Stomach (tissue), 9 donors: ENCODE data around the gene SRM. TPM values are rescaled to one million over a fixed set of nuclear protein-coding genes. Genes with fewer than 3 reads are reported as not detected.
A peak's percentile ranks its signal among the peaks of the same experiment; 100 is the strongest.

ENCODE experiments used
- DNase-seq, 2 donors: peaks; one replicate each; pipeline versions ENCODE4 v3.0.0 to v3.0.0-alpha.2; 2013 to 2019
- H3K27ac ChIP-seq, 5 donors: fragments of 200-600 bp in 4 of 5; sonication (generic) in 4 of 5; one replicate each; pipeline ENCODE4 v1.5.1; 2013 to 2019; ENCODE audit warnings: mild to moderate bottlenecking in 1 of 5, moderate library complexity in 1 of 5
- H3K27me3 ChIP-seq, 3 donors: fragments of 200-600 bp; sonication (generic); one replicate each; pipeline ENCODE4 v1.5.1; 2017 to 2019; ENCODE audit warnings: mixed run types in 1 of 3
- H3K36me3 ChIP-seq, 4 donors: fragments of 200-600 bp; sonication (generic); 1 replicate in 3 of 4; 2 replicates in 1 of 4; pipeline ENCODE4 v1.5.1; 2016 to 2019
- H3K4me1 ChIP-seq, 4 donors: fragments of 200-600 bp; sonication (generic); one replicate each; pipeline ENCODE4 v1.5.1; 2016 to 2019
- H3K4me3 ChIP-seq, 4 donors: fragments of 200-600 bp; sonication (generic) in 3 of 4; one replicate each; pipeline ENCODE4 v1.5.1; 2016 to 2019; ENCODE audit warnings: mild to moderate bottlenecking in 1 of 4
- H3K9me3 ChIP-seq, 4 donors: fragments of 200-600 bp; sonication (generic); one replicate each; pipeline ENCODE4 v1.5.1; 2016 to 2019
- CTCF ChIP-seq, 7 experiments: fragments of 450-650 bp in 4 of 7; fragments of 200-600 bp in 3 of 7; sonication (generic) in 3 of 7; IDR thresholded peaks; one replicate each; pipeline ENCODE4 v1.5.1; 2016 to 2019; ENCODE audit warnings: antibody characterized with exemption in 7 of 7, control low read depth in 2 of 7, mild to moderate bottlenecking in 1 of 7
- EP300 ChIP-seq: sonication (generic); formaldehyde crosslinking; IDR thresholded peaks from one replicate; pipeline ENCODE4 v1.6.1; 2017; ENCODE audit warnings: antibody characterized with exemption
- POLR2A ChIP-seq, 4 donors: fragments of 450-650 bp; IDR thresholded peaks; one replicate each; pipeline ENCODE4 v1.6.1; 2016; ENCODE audit warnings: antibody characterized with exemption in 4 of 4, control low read depth in 2 of 4, mild to moderate bottlenecking in 1 of 4, moderate library complexity in 1 of 4
- POLR2AphosphoS5 ChIP-seq, 3 donors: sonication (generic); formaldehyde crosslinking; IDR thresholded peaks; one replicate each; pipeline ENCODE4 v1.6.1; 2016; ENCODE audit warnings: antibody characterized with exemption in 3 of 3
- WGBS, 5 donors: extraction: QIAGEN DNeasy Blood & Tissue Kit in 3 of 5; methylation state at CpG; one replicate each; pipeline versions ENCODE4 v1.1.5 to v1.1.7; 2013 to 2018; 5-methylcytosine and 5-hydroxymethylcytosine counted together
- intact Hi-C: fragments of 100-400 bp; cut with DNase I; formaldehyde crosslinking; loops from one replicate; pipeline ENCODE4 v1.15.1; 2023; ENCODE audit warnings: low total_unique reads
- polyA plus RNA-seq, 3 donors: library from polyadenylated mRNA; stranded (reverse); fragments of 200-250 nt; gene quantifications; one replicate each; pipeline ENCODE4 v1.2.3, GENCODE V29; 2013
- total RNA-seq, 5 donors: library from RNA; depleted of rRNA; stranded (reverse); fragments of >200 nt; gene quantifications; one replicate each; pipeline versions ENCODE4 v1.1.0 to v1.2.3, GENCODE V29; 2014 to 2016
- donor health status: healthy with polysubstance abuse.
- donor health status: Bipolar disorder and iron deficiency.
- donor health status: healthy.

Gene SRM
- total and polyA plus RNA-seq, 8 donors: 9.0 to 149 (median 85.1) TPM

- Histone ChIP-seq H3K4me1 (peaks cover 11 to 32% (median 24%) of the 10 kb centered on the region in 4 donors), H3K4me3 (no peak overlapping the region), H3K36me3 (peaks cover 25 to 56% (median 53%) of the 10 kb centered on the region in 4 donors), H3K9me3 (no peaks in the 10 kb centered on the region), H3K27me3 (no peaks in the 10 kb centered on the region), H3K27ac (no peak overlapping the region)
- 41 to 65% (median 54%) methylated on average over 3 of the region's 3 CpGs for WGBS, 5 donors
- no peak for DNase-seq
- no peak for TF ChIP-seq EP300
- intact Hi-C loops: no loop called here
Measured at GRCh38 chr1:11062965-11063401, 3.2 kb upstream of the SRM start.

- no peak for DNase-seq
- whole genome bisulfite sequencing, 5 donors: 57 to 69% (median 61%) methylated on average over 4 to 5 of the region's 5 CpGs
- intact Hi-C loops: no loop called here
- TF ChIP-seq POLR2AphosphoS5 (IDR thresholded peaks at IDR 0.05) (no peak), EP300 (no peak), POLR2A (IDR thresholded peaks at IDR 0.05) (no peak), CTCF (IDR thresholded peaks at IDR 0.05) (no peak)
- H3K4me3 ChIP-seq: no peak overlapping the region
- no peaks in the 10 kb centered on the region for H3K27me3 ChIP-seq
- peaks cover 11 to 34% (median 24%) of the 10 kb centered on the region in 4 donors for H3K4me1 ChIP-seq
- H3K9me3 ChIP-seq: no peaks in the 10 kb centered on the region
- H3K27ac ChIP-seq: no peak overlapping the region
- H3K36me3 ChIP-seq: peaks cover 17 to 56% (median 52%) of the 10 kb centered on the region in 4 donors
Measured at GRCh38 chr1:11061652-11062365, 2.0 kb upstream of the SRM start.

GRCh38 chr1:11059155-11059967, 457 bp downstream of the SRM start:
- WGBS, 5 donors: 1 to 3% (median 1%) methylated on average over 19 to 72 of the region's 72 CpGs
- Histone ChIP-seq H3K36me3 (peaks cover 17 to 56% (median 53%) of the 10 kb centered on the region in 4 donors), H3K9me3 (no peaks in the 10 kb centered on the region), H3K27ac (peak overlapping the region; percentile 12 to 84 (median 67)), H3K4me3 (peak overlapping the region; percentile 88 to 99 (median 96)), H3K27me3 (no peaks in the 10 kb centered on the region), H3K4me1 (peaks cover 11 to 34% (median 24%) of the 10 kb centered on the region in 4 donors)
- TF ChIP-seq EP300: no peak
- no peak for TF ChIP-seq POLR2A (IDR thresholded peaks at IDR 0.05)
- TF ChIP-seq CTCF (IDR thresholded peaks at IDR 0.05): no peak
- no peak for TF ChIP-seq POLR2AphosphoS5 (IDR thresholded peaks at IDR 0.05)
- intact Hi-C loops: no loop called here
- no peak for DNase-seq

- H3K4me3 ChIP-seq: peak overlapping the region; percentile 88 to 99 (median 96)
- intact Hi-C loops: no loop called here
- peaks cover 0 to 2% (median 0%) of the 10 kb centered on the region in 3 donors for H3K27me3 ChIP-seq
- peaks cover 19 to 54% (median 50%) of the 10 kb centered on the region in 4 donors for H3K36me3 ChIP-seq
- H3K4me1 ChIP-seq: peaks cover 11 to 34% (median 24%) of the 10 kb centered on the region in 4 donors
- WGBS, 5 donors: 27 to 44% (median 37%) methylated on average over 20 to 28 of the region's 28 CpGs
- peak; percentile 29 to 40 for DNase-seq
- H3K27ac ChIP-seq: peak overlapping the region in 2 of 5 donors; percentile 75 to 84
- TF ChIP-seq POLR2A (IDR thresholded peaks at IDR 0.05) (no peak), CTCF (IDR thresholded peaks at IDR 0.05) (no peak), POLR2AphosphoS5 (IDR thresholded peaks at IDR 0.05) (no peak), EP300 (no peak)
- H3K9me3 ChIP-seq: no peaks in the 10 kb centered on the region
Measured at GRCh38 chr1:11058595-11059154, 1.1 kb downstream of the SRM start.
